ENCODE data around the gene GABRB2. TPM values are rescaled to one million over a fixed set of nuclear protein-coding genes. Genes with fewer than 3 reads are reported as not detected.
"Not testable (repeated sequence)": the region's sequence is repeated elsewhere in the genome, so short reads cannot be mapped to it uniquely, and the experiment has no call there.

The GABRB2 gene
- polyA plus RNA-seq, 4 donors, result 1.2 to 1.8 (median 1.7) TPM

DNA sequence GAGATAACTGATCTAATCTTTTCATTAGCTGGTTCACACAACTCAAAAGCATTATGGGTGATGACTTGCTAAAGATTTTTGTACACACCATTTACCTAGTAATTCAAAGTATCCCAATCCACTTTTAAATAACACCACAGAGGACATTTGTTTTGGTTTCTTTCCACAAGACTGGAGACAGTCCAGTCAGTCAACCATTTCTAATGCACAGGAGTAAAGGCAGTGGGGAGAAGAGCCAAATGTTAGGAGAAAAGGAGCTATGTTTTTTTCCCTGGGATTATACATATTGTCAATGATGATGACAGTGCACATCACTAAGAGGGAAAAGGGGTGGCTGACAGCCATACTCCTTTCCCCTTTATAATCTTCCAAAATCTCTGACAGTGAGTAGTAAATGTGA is 240.9 kb downstream of the GABRB2 start:
- no peak for DNase-seq (ENCODE audit: low read depth in 4 of 4, low spot score in 2 of 4)

DNA sequence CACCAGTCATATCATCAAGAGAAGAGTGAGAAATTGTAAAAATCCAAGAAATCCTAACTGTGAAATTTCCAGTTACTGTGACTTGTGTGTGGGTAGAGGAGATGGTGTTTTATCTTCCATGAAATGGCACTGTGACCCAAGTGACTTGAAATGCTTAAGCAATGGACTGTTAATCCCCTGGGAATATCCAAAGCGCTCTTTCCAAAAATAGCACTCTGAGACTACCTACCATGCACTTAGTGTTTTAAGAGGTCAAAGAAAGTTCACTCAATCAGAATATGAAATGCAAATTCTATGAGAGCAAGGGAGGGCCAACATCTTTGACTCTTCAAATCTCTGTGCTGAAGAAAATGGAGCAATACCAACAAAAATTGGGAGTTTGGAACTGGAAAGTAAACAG is 244.0 kb downstream of the GABRB2 start:
- peak in 1 of 4 donors; percentile 15 for DNase-seq (ENCODE audit: low read depth in 4 of 4, low spot score in 2 of 4)

GRCh38 chr5:161301586-161301985 is 244.9 kb downstream of the GABRB2 start:
- DNase-seq (ENCODE audit: low read depth in 4 of 4, low spot score in 2 of 4), result no peak

GRCh38 chr5:161299053-161299452 is 247.5 kb downstream of the GABRB2 start:
- no peak for DNase-seq (ENCODE audit: low read depth in 4 of 4, low spot score in 2 of 4)

GRCh38 chr5:161297388-161297787 is 249.1 kb downstream of the GABRB2 start:
- not testable (repeated sequence) for DNase-seq (ENCODE audit: low read depth in 4 of 4, low spot score in 2 of 4)

- DNase-seq (ENCODE audit: low read depth in 4 of 4, low spot score in 2 of 4), result no peak
Measured at GRCh38 chr5:161295721-161296250, 250.7 kb downstream of the GABRB2 start.

- no peak for DNase-seq (ENCODE audit: low read depth in 4 of 4, low spot score in 2 of 4)
Measured at GRCh38 chr5:161288071-161288470, 258.5 kb downstream of the GABRB2 start.

DNA sequence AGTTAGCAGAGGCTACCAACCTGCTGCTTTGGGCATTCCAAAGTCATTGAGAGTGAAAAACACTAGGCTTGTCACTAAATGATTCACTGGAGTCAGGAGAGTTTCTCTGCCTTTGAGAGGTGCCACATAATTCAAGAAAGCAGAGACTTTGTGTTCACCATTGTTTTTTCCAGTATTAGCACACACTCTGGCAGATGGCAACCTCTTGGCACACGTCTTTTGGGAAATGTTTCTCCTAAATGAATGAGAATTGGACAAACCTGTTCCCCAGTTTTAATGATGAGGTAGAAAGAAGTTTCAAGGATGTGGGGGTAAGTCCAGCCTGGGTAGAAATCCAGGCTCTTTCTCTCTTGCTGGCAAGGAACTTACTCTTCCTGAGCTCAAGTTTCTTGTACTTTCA is 259.1 kb downstream of the GABRB2 start:
- no peak for DNase-seq (ENCODE audit: low read depth in 4 of 4, low spot score in 2 of 4)

- no peak for DNase-seq (ENCODE audit: low read depth in 4 of 4, low spot score in 2 of 4)
Measured at GRCh38 chr5:161286066-161286655, 260.4 kb downstream of the GABRB2 start.

DNA sequence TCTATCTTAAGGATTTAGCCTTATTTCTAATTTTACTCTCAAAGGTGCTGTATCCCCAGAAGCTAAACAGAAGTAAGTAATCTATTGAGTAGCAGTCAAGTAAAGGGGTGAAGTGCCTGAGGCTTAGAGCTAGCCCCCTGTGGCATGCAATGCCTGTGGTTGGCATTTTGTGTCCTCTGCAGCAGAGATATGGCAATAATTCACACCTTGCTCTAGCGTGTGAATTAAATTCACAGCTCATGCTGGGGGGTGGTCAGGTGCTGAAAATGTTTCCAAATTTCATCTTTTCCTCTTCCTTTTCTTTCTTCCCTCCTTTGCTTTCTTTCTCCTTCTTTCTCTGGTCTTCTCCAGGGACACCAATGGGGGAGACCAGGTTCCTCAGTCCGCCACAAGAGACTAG is 262.1 kb downstream of the GABRB2 start:
- no peak for DNase-seq (ENCODE audit: low read depth in 4 of 4, low spot score in 2 of 4)

DNA sequence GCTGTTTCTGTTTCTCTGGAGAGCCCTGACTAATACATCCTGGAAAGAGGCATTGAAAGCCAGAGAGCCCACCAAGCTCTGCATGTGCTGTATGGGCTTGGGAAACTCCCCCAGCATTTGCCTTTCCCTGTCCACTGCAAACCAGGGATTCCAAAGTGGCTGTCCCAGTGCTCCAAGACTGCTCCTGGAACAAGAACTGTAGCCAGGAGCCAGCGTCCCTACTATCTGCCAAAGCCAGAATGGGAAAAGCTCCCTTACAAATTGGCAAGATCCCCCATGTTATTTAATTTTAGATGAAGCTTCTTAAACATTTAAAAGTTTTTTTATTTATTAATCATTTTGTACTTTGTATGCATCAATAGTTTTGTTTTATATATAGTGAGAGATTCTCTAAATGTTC is 263.2 kb downstream of the GABRB2 start:
- DNase-seq (ENCODE audit: low read depth in 4 of 4, low spot score in 2 of 4), result no peak

GRCh38 chr5:161278739-161279660 is 267.5 kb downstream of the GABRB2 start:
- DNase-seq (ENCODE audit: low read depth in 4 of 4, low spot score in 2 of 4), result no peak

DNA sequence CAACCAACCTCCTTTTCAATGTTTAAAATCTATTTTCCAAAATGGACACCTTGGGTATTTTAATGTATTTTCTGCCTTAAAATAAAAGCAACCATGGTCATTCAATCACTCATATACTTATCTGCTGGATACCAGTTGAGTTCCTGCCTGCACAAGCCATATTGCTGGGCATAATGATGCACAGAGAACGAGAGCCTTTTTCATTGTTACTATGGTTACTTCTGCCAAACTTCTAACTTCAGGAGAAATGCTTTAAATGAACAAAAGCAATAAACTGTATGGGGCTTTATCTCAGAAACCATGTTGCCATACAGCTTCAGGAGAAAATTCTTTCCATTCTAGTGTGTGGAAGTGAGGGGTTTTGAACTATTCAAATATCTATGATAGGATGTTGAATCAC is 269.5 kb downstream of the GABRB2 start:
- DNase-seq (ENCODE audit: low read depth in 4 of 4, low spot score in 2 of 4), result no peak

- no peak for DNase-seq (ENCODE audit: low read depth in 4 of 4, low spot score in 2 of 4)
Measured at GRCh38 chr5:161274951-161275350, 271.6 kb downstream of the GABRB2 start.

GRCh38 chr5:161273410-161273809 is 273.1 kb downstream of the GABRB2 start:
- DNase-seq (ENCODE audit: low read depth in 4 of 4, low spot score in 2 of 4), result no peak

DNA sequence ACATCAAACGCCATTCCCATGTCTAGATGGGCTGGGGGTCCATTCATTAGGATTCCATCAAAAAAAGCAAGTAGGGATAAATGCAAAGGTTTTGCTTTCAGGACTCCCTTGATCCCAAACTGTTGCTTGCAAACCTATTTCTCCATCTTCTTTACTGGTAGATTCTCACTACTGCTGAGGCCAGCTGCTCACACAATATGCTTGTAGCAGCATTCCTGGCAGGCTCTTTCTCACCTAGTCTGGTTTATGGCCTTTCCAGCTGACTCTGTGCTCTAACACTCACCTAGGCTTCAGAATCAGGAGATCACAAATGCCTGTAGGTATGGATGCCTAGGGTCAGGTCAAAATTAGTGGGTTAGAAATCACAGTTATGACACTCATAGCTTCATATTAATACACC is 274.7 kb downstream of the GABRB2 start:
- DNase-seq (ENCODE audit: low read depth in 4 of 4, low spot score in 2 of 4), result no peak

DNA sequence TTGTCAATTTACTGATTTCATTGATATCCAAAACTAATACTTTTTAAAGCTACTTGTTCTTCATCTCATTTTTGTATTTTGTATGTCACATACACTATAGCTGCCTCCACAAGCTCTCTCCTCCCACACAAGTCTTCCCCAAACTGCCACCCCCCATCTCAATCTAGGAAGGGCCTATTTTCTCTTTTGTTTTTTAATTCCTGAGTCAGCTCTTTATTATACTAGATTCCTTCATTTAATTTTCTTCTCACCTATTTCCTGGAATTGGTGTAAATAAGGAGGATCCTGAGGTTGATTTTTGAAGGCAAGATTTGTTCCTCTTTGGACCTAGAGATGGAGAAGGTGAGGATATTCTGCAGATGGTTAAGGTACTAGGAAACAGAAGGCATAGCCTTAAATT is 277.4 kb downstream of the GABRB2 start:
- DNase-seq (ENCODE audit: low read depth in 4 of 4, low spot score in 2 of 4), result no peak

DNA sequence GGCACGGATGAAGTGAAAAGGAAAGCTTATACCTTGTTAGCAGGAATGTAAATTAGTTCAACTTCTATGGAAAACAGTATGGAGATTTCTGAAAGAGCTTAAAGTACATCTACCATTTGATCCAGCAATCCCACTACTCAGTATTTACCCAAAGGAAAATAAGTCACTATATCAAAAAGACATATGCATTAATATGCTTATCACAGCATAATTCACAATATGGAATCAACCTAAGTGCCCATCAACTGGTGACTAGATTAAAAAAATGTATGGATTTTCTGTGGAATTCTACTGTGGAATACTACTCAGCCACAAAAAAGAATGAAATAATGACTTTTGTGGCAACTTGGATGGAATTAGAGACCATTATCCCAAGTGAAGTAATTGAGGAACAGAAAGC is 279.6 kb downstream of the GABRB2 start:
- no peak for DNase-seq (ENCODE audit: low read depth in 4 of 4, low spot score in 2 of 4)

DNA sequence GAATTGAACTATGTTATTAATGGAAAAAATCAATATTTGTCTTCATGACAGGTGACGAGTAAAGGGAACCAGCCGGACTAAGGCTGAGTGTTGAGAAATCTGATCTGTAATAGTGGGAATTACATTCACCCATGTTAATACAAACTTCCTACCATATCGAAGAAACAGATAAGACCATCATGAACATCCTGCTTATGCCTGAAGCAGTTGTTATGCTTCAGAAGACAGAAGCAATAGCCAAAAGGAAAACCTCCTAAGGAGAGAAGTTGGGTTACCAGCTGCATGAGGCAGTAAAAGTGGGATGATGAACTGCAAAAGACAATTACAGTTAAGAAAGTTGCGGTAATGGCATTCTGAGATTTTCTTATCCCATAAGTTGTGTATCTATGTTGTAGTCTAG is 281.5 kb downstream of the GABRB2 start:
- no peak for DNase-seq (ENCODE audit: low read depth in 4 of 4, low spot score in 2 of 4)

DNA sequence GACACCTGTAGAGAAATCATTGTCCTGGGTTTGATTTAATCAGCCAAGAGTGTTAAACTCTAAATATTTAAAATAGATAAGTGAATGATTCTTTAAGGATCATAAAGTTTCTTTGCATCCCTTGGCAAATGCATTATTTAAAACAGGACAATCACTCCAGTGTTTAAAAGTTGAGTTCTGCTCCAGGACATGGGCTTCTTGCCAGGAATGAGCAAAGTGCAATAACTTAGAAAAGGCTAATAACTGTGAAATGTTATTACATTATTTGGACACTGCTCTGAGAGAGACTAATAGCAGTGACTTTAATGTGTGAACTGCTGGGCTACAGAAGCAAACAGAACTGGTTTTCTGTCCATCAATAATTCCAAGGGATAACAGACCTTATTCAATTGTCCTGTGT is 283.3 kb downstream of the GABRB2 start:
- peak in 1 of 4 donors; percentile 2 for DNase-seq (ENCODE audit: low read depth in 4 of 4, low spot score in 2 of 4)

- DNase-seq (ENCODE audit: low read depth in 4 of 4, low spot score in 2 of 4), result no peak
Measured at GRCh38 chr5:161261668-161262323, 284.7 kb downstream of the GABRB2 start.

Measured in left renal cortex interstitium (tissue), 4 donors.